Neutrophil (primary cell): ENCODE results near the gene NRXN2.

Experiments
- H3K27ac ChIP-seq: fragments of 200-600 bp; sonication (generic); 2 replicates; pipeline ENCODE4 v1.5.1; 2016; ENCODE audit warnings: mild to moderate bottlenecking, moderate library complexity
- H3K27me3 ChIP-seq: fragments of 200-600 bp; sonication (generic); 2 replicates; pipeline ENCODE4 v1.6.0; 2016; ENCODE audit warnings: mild to moderate bottlenecking
- H3K36me3 ChIP-seq: fragments of 200-600 bp; sonication (generic); 2 replicates; pipeline ENCODE4 v1.5.1; 2017
- H3K4me1 ChIP-seq, 2 experiments: fragments of 200-600 bp in 1 of 2; sonication (generic) in 1 of 2; 1 replicate in 1 of 2; 2 replicates in 1 of 2; pipeline versions ENCODE4 v1.5.1 to v1.6.1; 2013 to 2016; ENCODE audit warnings: low read depth in 1 of 2, low read length in 1 of 2, mild to moderate bottlenecking in 1 of 2, moderate library complexity in 1 of 2; ENCODE audit not compliant: control insufficient read depth in 1 of 2, insufficient read depth in 1 of 2
- H3K4me3 ChIP-seq, 2 experiments: fragments of 200-600 bp in 1 of 2; sonication (generic) in 1 of 2; 1 replicate in 1 of 2; 2 replicates in 1 of 2; pipeline ENCODE4 v1.5.1; 2013 to 2016; ENCODE audit warnings: low read depth in 1 of 2, low read length in 1 of 2, mild to moderate bottlenecking in 1 of 2, moderate library complexity in 1 of 2
- H3K9me3 ChIP-seq: fragments of 200-600 bp; sonication (generic); 2 replicates; pipeline ENCODE4 v1.5.1; 2016
- CTCF ChIP-seq: fragments of 200-600 bp; sonication (generic); IDR thresholded peaks from 2 replicates; pipeline ENCODE4 v1.5.1; 2016; ENCODE audit warnings: antibody characterized with exemption

Gene NRXN2

DNA sequence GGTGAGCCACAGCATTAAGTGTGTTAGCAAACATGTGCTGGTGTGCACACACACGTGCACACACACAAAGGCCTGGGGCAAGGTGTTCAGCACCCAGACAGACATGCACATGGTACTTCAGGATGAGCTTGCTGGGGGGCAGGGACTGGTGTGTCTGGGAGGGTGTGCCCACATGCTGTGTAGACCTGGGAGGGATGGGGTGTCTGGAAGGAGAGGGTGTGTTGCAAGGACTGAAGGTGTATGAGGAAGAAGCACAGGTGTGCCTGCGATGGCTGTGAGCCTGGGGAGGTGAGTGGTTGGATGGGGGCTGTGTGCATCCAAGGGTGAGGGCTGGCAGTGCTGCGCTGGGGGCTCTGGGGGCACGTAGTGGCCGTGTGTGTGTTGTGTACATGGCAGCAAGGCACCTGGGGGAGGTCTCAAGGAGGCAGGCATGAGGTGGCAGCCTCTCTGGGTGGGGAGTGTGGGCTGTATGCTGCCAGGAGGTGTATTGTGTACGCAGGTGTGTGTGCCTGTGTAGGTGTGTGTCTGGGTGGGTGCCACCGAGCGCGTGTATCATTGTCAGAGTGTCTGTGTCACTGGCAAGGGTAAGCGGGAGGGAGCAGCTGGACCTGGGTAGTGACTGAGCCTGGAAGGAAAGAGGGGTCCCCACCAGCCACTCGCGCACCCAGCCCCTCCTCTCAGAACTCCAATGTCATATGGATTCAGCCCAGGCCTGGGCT lies 2.2 kb downstream of the NRXN2 start:
- no peak overlapping the region for H3K27ac ChIP-seq
- H3K27me3 ChIP-seq, result peaks cover 74% of the 10 kb centered on the region
- H3K36me3 ChIP-seq, result peaks cover 4% of the 10 kb centered on the region
- no peak overlapping the region for H3K4me3 ChIP-seq
- no peak for TF ChIP-seq CTCF
- H3K9me3 ChIP-seq, result no peaks in the 10 kb centered on the region
- H3K4me1 ChIP-seq, result peaks cover 0 to 6% of the 10 kb centered on the region in 2 experiments

DNA sequence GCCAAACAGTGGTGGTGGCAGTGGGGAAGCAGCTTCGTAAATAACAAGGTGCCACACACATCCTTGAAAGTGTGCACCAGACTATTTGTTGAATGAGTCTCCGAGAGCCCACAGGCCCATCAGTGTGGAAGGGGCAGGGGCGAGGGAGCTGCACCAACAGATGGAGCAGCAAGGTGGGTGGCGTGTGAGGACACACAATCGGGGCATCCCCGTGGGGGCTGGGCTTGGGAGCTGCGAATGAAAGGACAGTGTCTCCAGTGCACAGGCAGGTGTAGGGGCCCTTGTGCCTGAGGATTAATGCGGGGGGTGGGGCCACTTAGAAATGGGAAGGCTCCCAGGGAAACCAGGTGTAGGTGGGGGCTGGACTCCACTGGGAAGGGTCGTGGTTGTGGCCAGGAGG lies 2.8 kb downstream of the NRXN2 start:
- no peaks in the 10 kb centered on the region for H3K36me3 ChIP-seq
- TF ChIP-seq CTCF, result no peak

GRCh38 chr11:64719406-64719805 lies 3.6 kb downstream of the NRXN2 start:
- TF ChIP-seq CTCF, result no peak
- Histone ChIP-seq H3K4me3 (no peak overlapping the region), H3K27ac (no peak overlapping the region), H3K9me3 (no peaks in the 10 kb centered on the region), H3K27me3 (peaks cover 88% of the 10 kb centered on the region), H3K4me1 (peaks cover 0 to 6% of the 10 kb centered on the region in 2 experiments), H3K36me3 (no peaks in the 10 kb centered on the region)

More for the DNA sequence above, 2.8 kb downstream of the NRXN2 start:
- no peak overlapping the region for H3K27ac ChIP-seq
- H3K27me3 ChIP-seq, result peaks cover 80% of the 10 kb centered on the region
- H3K4me1 ChIP-seq, result peaks cover 0 to 6% of the 10 kb centered on the region in 2 experiments
- no peak overlapping the region for H3K4me3 ChIP-seq
- H3K9me3 ChIP-seq, result no peaks in the 10 kb centered on the region

- Histone ChIP-seq H3K4me3 (no peak overlapping the region), H3K4me1 (peaks cover 0 to 6% of the 10 kb centered on the region in 2 experiments), H3K36me3 (no peaks in the 10 kb centered on the region), H3K27me3 (peaks cover 94% of the 10 kb centered on the region), H3K9me3 (no peaks in the 10 kb centered on the region), H3K27ac (no peak overlapping the region)
- no peak for TF ChIP-seq CTCF
Measured at GRCh38 chr11:64718780-64719124, 4.2 kb downstream of the NRXN2 start.

DNA sequence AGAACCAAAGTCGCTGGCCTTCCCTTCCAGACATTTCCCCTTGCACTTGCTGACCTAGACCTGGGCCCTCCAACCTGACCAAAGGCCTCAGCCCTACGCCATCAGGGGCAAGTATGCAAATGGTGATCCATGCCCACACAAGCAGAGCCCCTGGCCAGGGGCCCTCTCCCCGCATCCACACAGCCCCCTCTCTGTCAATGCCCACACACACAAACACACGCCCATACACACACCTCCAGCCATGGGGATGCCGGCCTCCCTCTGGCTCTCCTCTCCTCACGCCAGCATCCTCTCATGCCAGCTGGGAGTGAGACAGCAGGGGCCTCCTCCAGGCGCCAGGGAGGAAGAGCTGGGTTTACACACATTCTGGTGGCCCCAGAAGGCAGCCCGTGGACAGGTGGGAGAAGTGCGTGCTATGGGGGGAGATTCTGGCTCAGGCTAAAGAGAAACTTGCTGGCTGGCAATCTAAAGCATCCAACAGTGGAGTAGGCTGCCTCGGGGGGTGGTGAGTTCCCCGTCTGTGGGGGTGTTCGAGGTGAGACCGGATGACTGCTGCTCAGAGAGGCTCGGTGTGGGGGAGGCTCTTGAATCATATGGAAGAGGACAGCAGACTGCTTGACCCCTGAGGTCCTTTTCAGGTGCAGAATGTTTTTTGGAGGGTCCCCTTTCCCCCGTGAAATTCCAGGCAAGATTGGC lies 4.8 kb downstream of the NRXN2 start:
- Histone ChIP-seq H3K27me3 (peaks cover 99% of the 10 kb centered on the region), H3K27ac (no peak overlapping the region), H3K9me3 (no peaks in the 10 kb centered on the region), H3K4me1 (peaks cover under 1 to 1% of the 10 kb centered on the region in 2 experiments), H3K4me3 (no peak overlapping the region), H3K36me3 (no peaks in the 10 kb centered on the region)
- TF ChIP-seq CTCF, result no peak
